HepG2 (cell line): ENCODE measurements around the gene JPH2. TPM values are rescaled to one million over a fixed set of nuclear protein-coding genes. Genes with fewer than 3 reads are reported as not detected.

ENCODE experiments used
- ATF1 ChIP-seq: IDR thresholded peaks from 2 replicates; pipeline ENCODE4 v1.6.1; 2016; ENCODE audit warnings: mild to moderate bottlenecking, control low read depth
- GATA4 ChIP-seq: sonication (generic); IDR thresholded peaks from 2 replicates; pipeline ENCODE4 v1.6.1; 2016; ENCODE audit warnings: antibody characterized with exemption, low read depth, borderline replicate concordance
- KDM3A ChIP-seq: IDR thresholded peaks from 2 replicates; pipeline ENCODE4 v1.6.1; 2018; ENCODE audit warnings: low read depth, missing compliant biosample characterization
- MTA1 ChIP-seq: sonication (generic); formaldehyde crosslinking; IDR thresholded peaks from 2 replicates; pipeline ENCODE4 v1.4.0; 2020; ENCODE audit warnings: missing genetic modification reagents, mild to moderate bottlenecking, borderline replicate concordance
- MZF1 ChIP-seq: sonication (generic); formaldehyde crosslinking; IDR thresholded peaks from 2 replicates; pipeline ENCODE4 v1.8.1; 2023; ENCODE audit warnings: mild to moderate bottlenecking, missing genetic modification reagents, borderline replicate concordance
- NCOA1 ChIP-seq: sonication (generic); formaldehyde crosslinking; IDR thresholded peaks from 2 replicates; pipeline ENCODE4 v1.9.0; 2021; ENCODE audit warnings: missing genetic modification reagents
- PHF5A ChIP-seq: IDR thresholded peaks from one replicate; pipeline ENCODE4 v1.6.1; 2018; ENCODE audit warnings: low read depth, missing genetic modification reagents; ENCODE audit not compliant: unreplicated experiment
- SMAD3 ChIP-seq: sonication (generic); formaldehyde crosslinking; IDR thresholded peaks from 2 replicates; pipeline ENCODE4 v1.4.0; 2020; ENCODE audit warnings: missing genetic modification reagents
- SOX5 ChIP-seq: IDR thresholded peaks from 2 replicates; pipeline ENCODE4 v1.6.1; 2016; ENCODE audit warnings: borderline replicate concordance
- ZFP62 ChIP-seq: sonication (generic); formaldehyde crosslinking; IDR thresholded peaks from 2 replicates; pipeline ENCODE4 v1.4.0; 2020; ENCODE audit warnings: missing genetic modification reagents
- ZMYM2 ChIP-seq: sonication (generic); formaldehyde crosslinking; IDR thresholded peaks from 2 replicates; pipeline ENCODE4 v1.8.0; 2022; ENCODE audit warnings: mild to moderate bottlenecking, missing genetic modification reagents
- ZNF160 ChIP-seq: sonication (generic); formaldehyde crosslinking; IDR thresholded peaks from 2 replicates; pipeline ENCODE4 v1.8.0; 2022; ENCODE audit warnings: mild to moderate bottlenecking, inconsistent platforms, missing genetic modification reagents
- ZNF256 ChIP-seq: sonication (generic); formaldehyde crosslinking; conservative IDR thresholded peaks from 2 replicates; pipeline ENCODE4 v1.4.0; 2020; ENCODE audit warnings: missing genetic modification reagents
- ZNF274 ChIP-seq: sonication (generic); formaldehyde crosslinking; IDR thresholded peaks from 2 replicates; pipeline ENCODE4 v1.5.1; 2020; ENCODE audit warnings: mild to moderate bottlenecking, missing genetic modification reagents
- ZNF3 ChIP-seq: IDR thresholded peaks from 2 replicates; pipeline ENCODE4 v1.7.0; 2017; ENCODE audit warnings: inconsistent platforms
- ZNF557 ChIP-seq: sonication (generic); formaldehyde crosslinking; IDR thresholded peaks from 2 replicates; pipeline ENCODE4 v1.4.0; 2020; ENCODE audit warnings: missing genetic modification reagents
- ZNF720 ChIP-seq: sonication (generic); formaldehyde crosslinking; IDR thresholded peaks from 2 replicates; pipeline ENCODE4 v1.4.0; 2020; ENCODE audit warnings: missing genetic modification reagents
- ZNF775 ChIP-seq: sonication (generic); formaldehyde crosslinking; IDR thresholded peaks from 2 replicates; pipeline ENCODE4 v1.4.0; 2020; ENCODE audit warnings: missing genetic modification reagents, mild to moderate bottlenecking, moderate library complexity, borderline replicate concordance
- ZNF878 ChIP-seq: sonication (generic); formaldehyde crosslinking; IDR thresholded peaks from 2 replicates; pipeline ENCODE4 v1.8.1; 2023; ENCODE audit warnings: mild to moderate bottlenecking, missing genetic modification reagents, moderate library complexity
- polyA plus RNA-seq, 8 experiments: library from polyadenylated mRNA; depleted of rRNA in 3 of 8; stranded (reverse) in 7 of 8; unstranded in 1 of 8; fragments of >200 nt; fragmentation: Illumina TruSeq in 4 of 8; extraction: Trizol in 4 of 8; gene quantifications; 2 replicates each; pipeline versions ENCODE4 v1.2.1 to v1.2.3, GENCODE V29; 2011 to 2016; ENCODE audit warnings: low read depth in 4 of 8, missing spikeins in 1 of 8, mixed read lengths in 1 of 8; ENCODE audit not compliant: insufficient read depth in 1 of 8
- total RNA-seq, 5 experiments: library from RNA; depleted of rRNA; stranded (reverse); fragments of >200 nt; fragmentation: Illumina TruSeq; extraction: Trizol; gene quantifications; 2 replicates each; pipeline ENCODE4 v1.2.3, GENCODE V29; 2016; ENCODE audit warnings: low read depth in 1 of 5
- TF ChIP-seq, protein P1 (sequence below): sonication (generic); formaldehyde crosslinking; IDR thresholded peaks from 2 replicates; pipeline ENCODE4 v1.5.1; 2020; ENCODE audit warnings: missing genetic modification reagents, mild to moderate bottlenecking, borderline replicate concordance
- TF ChIP-seq, protein P2 (sequence below): IDR thresholded peaks from 2 replicates; pipeline ENCODE4 v1.6.1; 2016; ENCODE audit warnings: low read depth
- TF ChIP-seq, protein P3 (sequence below): sonication (generic); formaldehyde crosslinking; IDR thresholded peaks from 2 replicates; pipeline ENCODE4 v1.4.0; 2020; ENCODE audit warnings: missing genetic modification reagents, low read depth, mild to moderate bottlenecking, borderline replicate concordance
- TF ChIP-seq, protein P4 (sequence below): sonication (generic); formaldehyde crosslinking; IDR thresholded peaks from 2 replicates; pipeline ENCODE4 v1.4.0; 2020; ENCODE audit warnings: mild to moderate bottlenecking, missing genetic modification reagents
- TF ChIP-seq, protein P5 (sequence below): sonication (generic); formaldehyde crosslinking; IDR thresholded peaks from 2 replicates; pipeline ENCODE4 v1.9.0; 2021; ENCODE audit warnings: missing genetic modification reagents, mild to moderate bottlenecking, borderline replicate concordance
- TF ChIP-seq, protein P6 (sequence below): sonication (generic); formaldehyde crosslinking; IDR thresholded peaks from 2 replicates; pipeline ENCODE4 v1.4.0; 2020; ENCODE audit warnings: mild to moderate bottlenecking, missing genetic modification reagents

JPH2 gene
- total and polyA plus RNA-seq, 2 of the 13 experiments (the other 11 are each of a cell fraction or from before 2014, with no cell fraction given), result 0.42 TPM; not detected in 1

DNA sequence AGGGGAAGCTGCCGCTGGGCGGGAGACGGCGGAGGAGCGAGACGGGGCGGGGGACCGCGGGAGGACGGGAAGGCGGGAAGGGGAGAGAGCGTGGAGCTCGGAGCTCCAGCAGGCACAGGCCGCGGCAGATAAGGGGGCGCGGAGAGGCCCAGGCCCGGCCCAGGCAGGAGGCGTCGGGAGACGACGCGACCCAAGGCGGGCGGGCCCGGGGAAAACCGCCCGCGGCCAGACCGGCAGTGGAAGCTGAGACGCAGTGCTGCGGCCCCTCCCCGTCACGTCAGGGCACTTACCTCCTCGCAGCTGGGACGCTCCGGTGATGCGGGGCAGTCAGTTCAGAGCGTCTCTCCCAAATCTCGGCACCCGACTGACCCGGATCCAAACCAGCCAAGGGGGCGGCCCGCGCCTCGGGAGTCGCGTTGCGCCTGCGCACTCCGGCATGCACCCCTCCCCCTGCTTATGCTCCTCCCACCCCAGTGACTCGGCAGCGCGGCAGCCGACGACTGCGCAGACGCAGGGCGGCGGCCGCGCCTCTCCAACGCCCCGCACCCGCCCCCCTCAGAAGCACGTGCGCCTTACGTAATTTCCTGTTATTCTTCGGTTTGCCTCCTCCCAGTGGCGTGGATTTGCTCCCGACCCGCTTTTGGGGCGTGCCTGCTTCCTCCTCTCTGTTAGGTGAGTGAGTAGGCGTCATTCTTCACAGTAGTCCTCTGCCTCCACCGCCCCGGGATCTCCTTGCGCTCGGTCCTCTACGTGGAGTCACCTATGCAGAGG, 23.6 kb upstream of the JPH2 start, which contains the start of gene OSER1 (continued):
- TF ChIP-seq, protein P1, sequence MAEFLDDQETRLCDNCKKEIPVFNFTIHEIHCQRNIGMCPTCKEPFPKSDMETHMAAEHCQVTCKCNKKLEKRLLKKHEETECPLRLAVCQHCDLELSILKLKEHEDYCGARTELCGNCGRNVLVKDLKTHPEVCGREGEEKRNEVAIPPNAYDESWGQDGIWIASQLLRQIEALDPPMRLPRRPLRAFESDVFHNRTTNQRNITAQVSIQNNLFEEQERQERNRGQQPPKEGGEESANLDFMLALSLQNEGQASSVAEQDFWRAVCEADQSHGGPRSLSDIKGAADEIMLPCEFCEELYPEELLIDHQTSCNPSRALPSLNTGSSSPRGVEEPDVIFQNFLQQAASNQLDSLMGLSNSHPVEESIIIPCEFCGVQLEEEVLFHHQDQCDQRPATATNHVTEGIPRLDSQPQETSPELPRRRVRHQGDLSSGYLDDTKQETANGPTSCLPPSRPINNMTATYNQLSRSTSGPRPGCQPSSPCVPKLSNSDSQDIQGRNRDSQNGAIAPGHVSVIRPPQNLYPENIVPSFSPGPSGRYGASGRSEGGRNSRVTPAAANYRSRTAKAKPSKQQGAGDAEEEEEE (CRISPR knock-in tag), result peak; percentile 42; the same call in 1 of the 2 replicates
- TF ChIP-seq ZNF720 (CRISPR knock-in tag) (no peak), ZNF3 (CRISPR knock-in tag) (peak; percentile 92), ZFP62 (CRISPR knock-in tag) (no peak), PHF5A (CRISPR knock-in tag) (peak; percentile 68), MTA1 (CRISPR knock-in tag) (no peak), ZNF557 (CRISPR knock-in tag) (no peak), ZNF160 (peak; percentile 47; the same call in 1 of the 2 replicates), ZNF775 (CRISPR knock-in tag) (peak; percentile 18; the same call in 1 of the 2 replicates), MZF1 (peak; percentile 89; the same call in 1 of the 2 replicates), ZNF878 (CRISPR knock-in tag) (no peak; the same call in 1 of the 2 replicates), GATA4 (peak; percentile 90), ZNF256 (CRISPR knock-in tag) (peak; percentile 76), NCOA1 (CRISPR knock-in tag) (0 out of 2 replicates have a peak, but pooled peaks have one; percentile 26), SMAD3 (CRISPR knock-in tag) (peak; percentile 94), ZNF274 (CRISPR knock-in tag) (no peak), KDM3A (CRISPR knock-in tag) (peak; percentile 19; the same call in 1 of the 2 replicates), ATF1 (CRISPR knock-in tag) (peak; percentile 92), SOX5 (CRISPR knock-in tag) (peak; percentile 96), ZMYM2 (CRISPR knock-in tag) (peak; percentile 61; the same call in 1 of the 2 replicates)
- TF ChIP-seq, protein P2, sequence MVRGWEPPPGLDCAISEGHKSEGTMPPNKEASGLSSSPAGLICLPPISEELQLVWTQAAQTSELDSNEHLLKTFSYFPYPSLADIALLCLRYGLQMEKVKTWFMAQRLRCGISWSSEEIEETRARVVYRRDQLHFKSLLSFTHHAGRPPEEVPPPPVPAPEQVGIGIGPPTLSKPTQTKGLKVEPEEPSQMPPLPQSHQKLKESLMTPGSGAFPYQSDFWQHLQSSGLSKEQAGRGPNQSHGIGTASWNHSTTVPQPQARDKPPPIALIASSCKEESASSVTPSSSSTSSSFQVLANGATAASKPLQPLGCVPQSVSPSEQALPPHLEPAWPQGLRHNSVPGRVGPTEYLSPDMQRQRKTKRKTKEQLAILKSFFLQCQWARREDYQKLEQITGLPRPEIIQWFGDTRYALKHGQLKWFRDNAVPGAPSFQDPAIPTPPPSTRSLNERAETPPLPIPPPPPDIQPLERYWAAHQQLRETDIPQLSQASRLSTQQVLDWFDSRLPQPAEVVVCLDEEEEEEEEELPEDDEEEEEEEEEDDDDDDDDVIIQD (CRISPR knock-in tag), result peak; percentile 91; the same call in 1 of the 2 replicates
- TF ChIP-seq, protein P3, sequence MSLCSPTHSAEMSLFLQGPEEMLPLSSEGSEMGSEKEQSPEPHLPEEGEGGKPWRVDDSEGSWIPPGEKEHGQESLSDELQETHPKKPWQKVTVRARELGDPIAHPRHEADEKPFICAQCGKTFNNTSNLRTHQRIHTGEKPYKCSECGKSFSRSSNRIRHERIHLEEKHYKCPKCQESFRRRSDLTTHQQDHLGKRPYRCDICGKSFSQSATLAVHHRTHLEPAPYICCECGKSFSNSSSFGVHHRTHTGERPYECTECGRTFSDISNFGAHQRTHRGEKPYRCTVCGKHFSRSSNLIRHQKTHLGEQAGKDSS (CRISPR knock-in tag), result no peak
- TF ChIP-seq, protein P4, sequence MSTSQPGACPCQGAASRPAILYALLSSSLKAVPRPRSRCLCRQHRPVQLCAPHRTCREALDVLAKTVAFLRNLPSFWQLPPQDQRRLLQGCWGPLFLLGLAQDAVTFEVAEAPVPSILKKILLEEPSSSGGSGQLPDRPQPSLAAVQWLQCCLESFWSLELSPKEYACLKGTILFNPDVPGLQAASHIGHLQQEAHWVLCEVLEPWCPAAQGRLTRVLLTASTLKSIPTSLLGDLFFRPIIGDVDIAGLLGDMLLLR, result no peak
- TF ChIP-seq, protein P5, sequence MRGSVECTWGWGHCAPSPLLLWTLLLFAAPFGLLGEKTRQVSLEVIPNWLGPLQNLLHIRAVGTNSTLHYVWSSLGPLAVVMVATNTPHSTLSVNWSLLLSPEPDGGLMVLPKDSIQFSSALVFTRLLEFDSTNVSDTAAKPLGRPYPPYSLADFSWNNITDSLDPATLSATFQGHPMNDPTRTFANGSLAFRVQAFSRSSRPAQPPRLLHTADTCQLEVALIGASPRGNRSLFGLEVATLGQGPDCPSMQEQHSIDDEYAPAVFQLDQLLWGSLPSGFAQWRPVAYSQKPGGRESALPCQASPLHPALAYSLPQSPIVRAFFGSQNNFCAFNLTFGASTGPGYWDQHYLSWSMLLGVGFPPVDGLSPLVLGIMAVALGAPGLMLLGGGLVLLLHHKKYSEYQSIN (CRISPR knock-in tag), result no peak
- TF ChIP-seq, protein P6, sequence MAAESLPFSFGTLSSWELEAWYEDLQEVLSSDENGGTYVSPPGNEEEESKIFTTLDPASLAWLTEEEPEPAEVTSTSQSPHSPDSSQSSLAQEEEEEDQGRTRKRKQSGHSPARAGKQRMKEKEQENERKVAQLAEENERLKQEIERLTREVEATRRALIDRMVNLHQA (CRISPR knock-in tag), result no peak
